ENCODE data around the gene ANXA5.
A peak's percentile ranks its signal among the peaks of the same experiment; 100 is the strongest.

Gene ANXA5

DNA sequence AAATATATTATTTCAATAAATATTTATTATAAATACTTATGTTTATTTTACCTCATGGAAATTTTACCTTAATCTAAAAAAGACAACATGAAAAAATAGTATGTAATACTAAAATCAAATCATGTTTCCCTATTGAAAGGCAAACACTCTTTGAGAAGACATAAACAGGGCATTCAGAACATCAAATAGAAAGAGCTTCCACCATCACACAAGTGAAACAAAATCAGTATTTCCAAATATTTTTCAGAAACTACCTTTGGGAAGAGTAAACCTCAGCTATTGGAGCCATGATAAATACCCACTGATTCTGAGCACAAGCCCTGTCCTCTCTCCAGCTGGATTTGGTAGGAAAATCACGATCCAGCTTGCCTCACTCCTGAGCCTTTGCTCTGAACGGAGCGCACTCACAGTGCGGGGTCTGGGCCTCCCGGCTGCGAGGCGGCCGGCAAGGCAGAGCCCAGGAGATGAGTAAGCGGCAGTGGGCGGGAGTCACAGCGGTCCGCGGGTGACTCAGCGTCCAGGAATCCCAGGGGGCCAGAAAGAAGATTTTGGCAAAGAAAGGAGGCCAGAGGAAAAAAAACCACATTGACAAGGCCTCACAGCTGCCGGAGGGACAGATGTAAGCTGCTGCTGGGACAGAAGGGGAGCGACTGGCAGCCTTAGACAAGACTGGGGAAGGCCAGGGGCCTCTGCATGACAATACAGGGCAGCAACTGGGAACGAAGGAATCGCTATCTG, 14.7 kb upstream of the ANXA5 start:
- no peak for DNase-seq (ENCODE audit: low read depth)

DNA sequence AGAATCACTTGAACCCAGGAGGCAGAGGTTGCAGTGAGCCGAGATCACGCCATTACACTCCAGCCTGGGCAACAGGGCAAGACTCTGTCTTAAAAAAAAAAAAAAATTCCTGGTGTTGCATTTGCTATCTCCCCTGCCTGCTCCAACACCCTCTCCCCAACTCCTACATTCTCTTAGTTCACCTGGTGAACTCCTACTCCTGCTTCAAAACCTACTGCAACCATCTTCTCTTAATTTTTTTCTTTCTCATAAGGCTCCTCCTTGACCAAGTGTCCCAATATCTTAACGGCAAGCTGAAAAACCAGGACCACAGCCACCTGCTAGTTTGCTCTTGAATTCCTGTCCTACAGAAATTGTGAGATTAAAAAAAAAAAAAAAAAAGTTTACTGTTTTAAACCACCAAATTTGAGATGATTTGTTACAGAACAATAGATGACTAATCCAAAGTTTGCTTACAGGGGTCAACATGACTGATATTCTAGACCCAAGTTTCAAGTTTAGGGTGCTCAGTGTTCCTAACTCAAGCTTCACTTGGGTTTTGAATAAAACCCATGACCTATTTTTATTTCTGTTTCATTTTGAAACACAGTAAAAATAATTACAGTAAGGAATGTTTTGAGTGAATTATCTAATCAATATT, 13.1 kb upstream of the ANXA5 start:
- DNase-seq (ENCODE audit: low read depth), result no peak

DNA sequence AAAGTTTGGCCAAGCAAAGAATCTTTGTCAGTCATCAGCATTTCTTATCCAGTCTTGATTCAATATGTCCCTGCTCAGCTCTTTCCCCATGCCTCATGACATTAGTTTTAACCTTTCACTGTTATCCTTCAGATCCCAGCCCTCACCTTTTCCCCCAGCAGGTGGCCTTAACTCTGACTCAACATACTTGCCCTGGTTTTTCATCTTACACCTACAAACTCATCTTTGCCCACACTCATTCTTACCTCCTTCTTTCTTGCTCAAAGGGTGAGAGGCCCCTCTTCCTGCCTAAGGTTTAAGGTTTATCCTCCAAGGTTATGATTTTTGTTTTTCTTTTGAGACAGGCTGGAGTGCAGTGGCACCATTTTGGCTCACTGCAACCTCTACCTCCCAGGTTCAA, 10.6 kb upstream of the ANXA5 start:
- no peak for DNase-seq (ENCODE audit: low read depth)

DNA sequence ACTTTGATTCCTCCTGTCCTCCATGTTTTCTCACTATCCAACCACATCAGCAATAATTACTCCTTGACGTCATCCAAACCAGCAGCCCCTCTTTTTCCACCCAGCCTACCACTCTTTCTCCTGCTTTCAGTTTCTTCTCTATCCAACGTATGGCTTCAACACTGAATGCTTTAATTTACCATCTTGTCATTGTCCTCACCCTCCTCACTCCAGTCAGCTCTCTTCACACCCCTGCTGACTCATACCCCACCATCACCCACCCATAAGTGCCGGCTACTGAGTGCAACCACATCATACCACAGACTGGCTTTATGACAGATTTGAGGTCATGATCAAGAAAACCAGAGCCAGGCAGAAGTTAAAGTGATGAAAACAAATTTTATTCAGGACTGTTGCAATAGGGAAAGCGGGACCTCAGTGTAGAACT, 9.8 kb upstream of the ANXA5 start:
- DNase-seq (ENCODE audit: low read depth), result peak; percentile 42

DNA sequence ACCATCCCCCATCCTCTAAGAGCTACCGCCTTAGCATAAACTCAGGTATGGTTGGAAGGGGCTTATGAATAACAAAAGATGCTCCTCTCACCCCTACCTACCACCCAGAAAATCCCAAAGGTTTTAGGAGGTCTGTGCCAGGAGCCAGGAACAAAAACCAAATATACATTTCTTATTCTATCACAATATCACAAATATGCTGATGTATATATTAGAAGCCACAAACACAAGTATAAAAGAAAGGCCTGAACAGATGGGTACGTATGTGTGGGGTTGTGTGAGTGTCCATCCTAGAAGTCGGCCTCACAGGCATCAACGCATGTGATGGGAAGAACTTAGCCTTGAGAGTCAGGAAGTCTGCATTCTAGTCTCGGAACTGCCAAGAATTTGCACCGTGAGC, 8.7 kb upstream of the ANXA5 start:
- DNase-seq (ENCODE audit: low read depth), result no peak

DNA sequence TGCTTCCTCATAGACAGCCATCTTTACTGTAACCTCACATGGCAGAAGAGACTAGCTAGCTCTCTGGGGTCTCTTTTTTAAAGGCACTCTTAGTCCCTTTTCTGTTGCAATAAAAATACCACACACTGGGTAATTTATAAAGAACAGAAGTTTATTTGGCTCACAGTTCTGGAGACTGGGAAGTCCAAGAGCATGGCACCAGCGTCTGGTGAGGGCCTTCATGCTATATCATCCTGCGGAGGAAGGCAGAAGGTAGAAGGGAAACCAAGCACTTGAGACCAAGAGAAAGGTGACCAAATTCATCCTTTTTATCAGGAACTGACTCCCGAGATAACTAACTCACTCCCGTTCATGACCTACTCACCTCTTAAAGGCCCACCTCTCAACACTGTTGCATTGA, 5.4 kb upstream of the ANXA5 start:
- no peak for DNase-seq (ENCODE audit: low read depth)

DNA sequence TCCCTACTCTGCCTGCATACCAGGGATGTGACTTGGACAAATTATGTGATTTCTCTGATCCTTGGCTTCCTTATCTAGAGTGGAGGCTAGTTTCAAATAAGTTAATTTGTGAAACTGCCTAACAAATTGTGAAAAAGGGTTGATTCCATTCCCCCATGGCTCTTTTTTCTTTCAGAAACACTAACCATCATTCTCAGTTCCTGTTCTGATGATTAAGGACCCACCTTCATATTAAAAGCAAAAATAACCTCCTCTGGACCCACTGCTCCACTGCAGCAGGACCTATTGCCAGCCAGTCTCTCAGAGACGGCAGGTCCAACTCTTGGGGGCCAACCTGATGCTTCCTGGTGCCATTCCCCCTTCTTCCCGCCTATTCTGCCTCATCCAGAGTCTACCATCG, 4.5 kb upstream of the ANXA5 start:
- DNase-seq (ENCODE audit: low read depth), result no peak

DNA sequence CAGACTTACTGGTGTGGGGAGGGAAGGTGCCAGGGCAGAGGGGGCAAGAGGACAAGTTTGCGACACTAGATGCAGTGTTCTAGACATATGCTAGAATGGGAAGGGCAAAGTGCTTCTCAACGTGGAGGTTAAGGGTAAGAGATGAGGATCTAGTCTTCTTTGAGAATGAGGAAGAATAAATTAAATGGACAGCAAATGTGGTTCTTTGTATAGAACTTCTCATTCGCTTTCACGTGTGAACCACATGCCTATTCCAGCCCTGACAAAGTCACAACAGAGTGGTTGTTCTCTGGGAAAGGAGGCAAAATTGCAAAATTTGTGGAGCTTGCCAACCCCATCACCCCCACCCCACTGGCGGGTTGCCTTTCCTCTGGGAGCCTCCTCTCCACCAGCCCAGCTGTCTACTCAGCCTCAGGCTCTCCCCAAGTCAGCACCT, 1.5 kb upstream of the ANXA5 start:
- no peak for DNase-seq (ENCODE audit: low read depth)

DNA sequence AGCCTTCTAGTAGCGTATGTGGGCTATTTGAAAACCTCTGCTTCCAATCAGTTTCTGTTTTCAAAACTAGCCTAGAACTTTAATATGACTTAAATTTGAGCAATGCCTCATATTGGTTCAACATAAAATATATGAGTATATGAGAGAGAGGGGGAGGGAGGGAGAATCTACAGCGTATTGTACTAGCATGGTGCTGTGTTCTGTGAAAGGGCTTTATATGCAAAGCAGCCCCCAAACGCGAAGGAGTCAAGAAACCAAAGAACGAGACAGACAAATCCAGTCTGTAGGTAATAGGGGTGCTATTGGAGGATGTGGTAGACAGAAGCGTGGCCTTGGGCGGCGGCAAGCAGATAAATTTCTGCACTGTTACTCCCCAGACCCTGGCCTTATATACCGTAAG, 784 bp upstream of the ANXA5 start:
- no peak for DNase-seq (ENCODE audit: low read depth)

DNA sequence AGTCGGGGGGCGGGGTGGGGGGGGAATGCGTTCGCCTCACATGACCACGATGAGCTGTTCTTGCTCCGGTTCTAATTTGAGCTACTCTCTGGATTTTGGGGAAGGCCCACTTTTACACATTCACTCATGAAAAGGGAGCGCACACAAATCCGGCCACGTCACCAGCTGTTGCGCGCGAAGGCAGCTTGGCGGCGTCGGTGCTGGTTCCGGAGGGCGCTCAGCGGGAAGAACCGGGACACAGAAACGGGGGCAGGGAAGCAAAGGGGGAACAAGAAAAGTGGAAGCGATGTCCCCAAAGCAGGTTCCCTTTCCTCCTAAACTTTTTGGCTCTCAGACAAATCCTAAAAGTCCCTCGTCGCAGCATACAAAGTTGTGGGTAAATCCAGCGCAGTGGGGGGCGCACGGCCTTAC, 605 bp downstream of the ANXA5 start:
- DNase-seq (ENCODE audit: low read depth), result peak; percentile 28

DNA sequence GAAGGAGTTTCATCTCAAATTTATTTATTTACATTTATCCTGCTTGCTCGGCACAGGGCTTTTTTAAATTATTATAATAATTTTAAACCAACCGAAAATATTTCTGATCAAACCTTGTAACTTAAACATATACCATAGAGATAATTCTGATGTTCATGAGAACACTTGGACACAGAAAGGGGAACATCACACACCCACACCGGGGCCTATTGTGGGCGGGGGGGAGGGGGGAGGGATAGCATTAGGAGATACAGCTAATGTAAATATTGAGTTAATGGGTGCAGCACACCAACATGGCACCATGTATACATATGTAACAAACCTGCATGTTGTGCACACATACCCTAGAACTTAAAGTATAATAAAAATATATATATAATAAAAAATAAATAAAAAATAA, 2.9 kb downstream of the ANXA5 start:
- DNase-seq (ENCODE audit: low read depth), result no peak

DNA sequence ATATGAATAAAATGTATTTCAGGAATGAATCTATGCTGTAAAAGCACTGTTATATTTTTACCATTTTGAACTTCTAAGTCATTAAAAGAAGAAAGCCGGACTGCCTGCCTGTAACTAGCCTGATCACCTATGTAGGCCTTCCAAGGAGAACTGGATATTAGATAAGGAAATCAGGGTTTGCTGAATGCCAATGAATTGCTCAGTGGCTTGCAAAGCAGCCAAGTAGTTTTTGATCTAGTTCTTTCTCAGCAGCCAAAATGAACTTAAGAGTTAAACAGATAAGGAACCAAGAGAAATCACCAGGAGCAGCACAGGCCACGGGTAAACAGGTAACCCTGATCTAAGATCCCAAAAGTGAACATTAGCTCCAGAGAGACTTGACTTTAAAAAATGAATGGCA, 3.3 kb downstream of the ANXA5 start:
- no peak for DNase-seq (ENCODE audit: low read depth)

DNA sequence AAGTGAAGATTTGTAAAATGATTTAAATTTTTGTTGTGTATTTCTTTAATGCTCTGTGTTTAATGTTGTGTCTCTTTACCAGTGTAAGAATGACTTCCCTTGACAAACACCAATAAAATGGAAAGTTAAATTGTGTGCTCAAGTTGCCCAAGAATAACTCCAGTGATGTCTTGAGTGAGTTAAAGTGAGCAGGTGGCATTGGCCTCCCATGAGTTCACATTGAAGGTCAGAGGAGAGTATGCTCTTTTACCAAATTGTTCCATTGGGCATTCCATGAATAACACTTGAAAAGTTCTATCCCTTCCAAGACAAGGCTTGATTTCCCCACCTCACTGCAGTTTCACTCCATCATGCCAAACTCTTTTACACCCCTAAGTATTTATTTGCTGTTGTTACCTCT, 4.5 kb downstream of the ANXA5 start:
- no peak for DNase-seq (ENCODE audit: low read depth)

DNA sequence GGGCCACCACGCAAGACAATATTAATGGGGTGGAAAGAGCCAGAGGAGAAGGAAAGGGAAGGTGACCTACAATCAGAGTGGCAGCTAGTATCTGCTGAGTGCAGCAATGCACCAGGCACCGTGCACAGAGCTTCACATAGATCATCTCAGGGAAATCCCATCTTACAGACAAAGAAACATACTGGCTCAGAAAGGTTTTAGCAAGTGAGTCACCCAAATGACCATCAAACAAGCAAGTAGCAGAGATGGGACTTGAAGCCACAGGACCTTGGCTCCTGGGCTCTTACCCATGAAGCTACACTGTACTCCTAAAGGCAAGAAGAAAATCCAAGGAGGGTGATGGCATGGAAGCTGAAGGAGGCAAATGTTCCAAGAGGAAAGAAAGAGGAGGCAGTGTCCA, 6.8 kb downstream of the ANXA5 start:
- no peak for DNase-seq (ENCODE audit: low read depth)

DNA sequence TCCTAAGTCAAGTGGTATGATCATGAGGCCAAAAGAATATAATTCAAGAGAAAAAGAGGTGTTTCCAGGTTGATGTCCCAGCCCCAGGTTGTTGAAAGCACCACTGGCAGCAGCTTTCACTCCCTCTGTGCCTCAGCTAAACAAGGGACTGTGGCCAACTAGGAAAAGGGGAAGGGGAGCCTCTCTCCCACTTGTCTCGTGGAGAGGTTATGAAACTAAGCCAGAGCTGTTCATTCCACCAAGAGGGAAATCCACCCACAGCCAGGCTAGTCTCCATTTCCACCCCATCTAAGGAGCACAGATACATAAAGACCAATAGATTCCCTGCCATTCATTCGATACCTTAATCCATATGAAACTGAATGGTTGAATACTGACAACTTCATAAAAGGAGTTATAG, 8.1 kb downstream of the ANXA5 start:
- DNase-seq (ENCODE audit: low read depth), result no peak

DNA sequence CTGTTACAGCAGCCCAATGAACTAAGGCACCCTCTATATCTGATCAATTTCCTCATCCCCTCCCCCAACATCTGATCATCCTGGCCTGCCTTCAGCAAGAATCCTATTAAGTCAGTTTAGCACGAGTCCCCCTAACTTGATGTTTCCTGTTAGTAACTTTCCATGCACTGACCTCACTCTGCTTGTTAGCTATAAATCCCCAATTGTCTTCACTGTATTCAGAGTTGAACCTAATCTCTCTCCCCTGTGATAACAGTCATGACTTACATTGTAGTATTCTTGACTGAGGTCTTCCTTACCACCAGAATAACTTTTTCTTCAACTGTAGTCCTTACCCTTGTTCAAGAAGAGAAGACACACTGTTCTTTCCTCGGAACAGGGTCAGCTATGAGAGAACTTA, 8.5 kb downstream of the ANXA5 start:
- DNase-seq (ENCODE audit: low read depth), result no peak

DNA sequence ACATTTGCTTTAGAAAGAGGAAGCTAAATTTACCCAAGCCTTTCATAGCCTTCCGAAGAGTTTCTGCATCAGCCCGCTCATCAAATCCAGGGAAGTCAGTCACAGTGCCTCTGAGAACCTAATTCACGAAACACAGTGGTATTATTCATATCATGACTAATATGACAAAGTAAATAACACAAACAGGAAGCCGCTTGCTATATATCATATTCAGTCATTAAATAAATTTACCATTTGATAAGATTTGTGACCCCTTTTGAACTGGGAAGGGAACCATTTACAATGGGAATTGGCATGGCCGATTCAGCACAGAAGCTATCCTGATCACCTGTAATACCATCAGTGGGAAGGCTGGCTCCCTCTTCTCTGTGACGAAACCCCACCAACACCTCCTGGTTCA, 10.5 kb downstream of the ANXA5 start:
- DNase-seq (ENCODE audit: low read depth), result no peak

DNA sequence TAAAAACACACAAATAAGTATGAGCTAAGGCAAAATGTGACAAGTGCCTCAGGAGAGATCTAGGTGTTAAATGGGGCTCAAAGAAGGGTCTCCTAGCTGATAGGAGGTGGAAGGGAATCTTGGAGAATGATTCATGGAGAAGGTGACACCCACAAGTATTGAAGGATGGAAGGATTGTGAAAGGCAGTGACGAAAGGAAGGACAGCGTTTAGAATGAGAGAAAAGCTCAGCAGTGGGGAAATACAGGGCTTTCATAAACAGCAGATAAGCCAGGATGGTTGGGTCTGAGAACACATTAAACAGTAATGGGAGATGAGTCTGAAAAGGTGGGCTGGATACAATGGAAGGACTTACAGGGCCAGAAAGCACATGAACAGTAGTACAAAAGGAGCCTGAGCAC, 11.5 kb downstream of the ANXA5 start:
- DNase-seq (ENCODE audit: low read depth), result no peak

DNA sequence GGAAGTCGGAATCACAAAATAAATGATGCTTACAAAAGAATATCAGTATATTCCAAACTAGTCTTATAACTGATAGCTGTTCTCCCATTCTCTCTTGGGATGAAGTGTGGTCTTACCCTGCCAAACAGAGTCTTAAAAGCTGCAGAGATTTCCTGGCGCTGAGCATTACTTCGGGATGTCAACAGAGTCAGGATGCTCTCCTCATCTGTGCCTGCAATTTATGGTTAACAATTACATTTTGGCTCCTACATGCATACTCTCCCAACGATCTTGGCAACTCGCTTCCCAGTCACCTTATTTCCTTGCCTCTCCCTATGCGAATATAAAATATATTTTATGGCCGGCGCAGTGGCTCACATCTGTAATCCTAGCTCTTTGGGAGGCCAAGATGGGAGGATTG, 12.2 kb downstream of the ANXA5 start:
- DNase-seq (ENCODE audit: low read depth), result no peak

DNA sequence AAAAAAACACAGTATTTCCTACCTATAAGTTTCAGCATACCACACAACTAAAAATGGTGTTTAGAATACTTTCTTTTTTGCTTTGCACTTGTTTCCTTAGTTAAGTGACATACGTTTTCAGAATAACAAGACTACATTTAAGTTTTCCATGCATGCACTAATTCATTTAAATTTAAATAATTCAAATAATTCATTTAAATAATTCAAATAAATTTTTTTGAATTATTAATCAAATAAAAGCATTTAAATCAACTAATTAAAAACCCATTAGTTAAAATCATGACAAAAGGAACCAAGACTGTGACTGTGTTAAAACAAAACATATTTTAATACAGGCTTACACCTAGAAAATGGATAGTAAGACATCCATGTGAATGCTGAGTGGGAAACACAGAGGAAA, 12.8 kb downstream of the ANXA5 start:
- no peak for DNase-seq (ENCODE audit: low read depth)

DNA sequence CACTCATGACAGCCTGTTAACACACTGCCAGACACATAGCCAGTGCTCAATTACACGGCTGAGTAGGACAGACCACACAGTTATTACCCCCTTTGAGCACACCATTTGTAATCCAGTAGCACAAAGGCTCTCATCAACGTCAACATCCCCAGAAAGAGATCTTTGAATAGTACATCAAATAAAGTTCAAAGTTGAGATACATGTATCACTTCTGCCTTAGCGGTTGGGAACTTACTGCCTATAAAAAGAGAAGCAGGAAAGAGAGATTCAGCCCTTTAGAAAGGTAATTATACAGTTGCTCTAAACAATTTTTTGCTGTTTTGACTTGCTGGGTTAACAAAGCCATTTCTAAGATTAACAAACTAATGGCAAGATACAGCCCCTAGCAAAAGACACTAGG, 16.2 kb downstream of the ANXA5 start:
- no peak for DNase-seq (ENCODE audit: low read depth)

DNA sequence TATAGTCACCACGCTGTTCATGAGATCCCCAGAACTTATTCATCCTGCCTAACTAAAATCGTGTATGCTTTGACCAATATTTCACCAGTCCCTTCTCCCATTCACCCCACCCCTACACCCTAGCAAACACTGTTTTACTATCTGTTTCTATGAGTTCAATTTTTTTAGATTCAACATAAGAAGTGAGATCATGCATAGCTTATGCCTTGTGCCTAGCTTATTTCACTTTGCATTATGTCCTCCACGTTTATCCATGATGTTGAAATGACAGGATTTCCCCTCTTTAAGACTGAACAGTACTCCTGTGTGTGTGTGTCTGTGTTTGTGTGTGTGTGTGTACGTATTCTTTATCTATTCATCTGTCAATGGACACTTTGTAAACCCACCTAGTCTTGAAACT, 16.8 kb downstream of the ANXA5 start:
- no peak for DNase-seq (ENCODE audit: low read depth)

DNA sequence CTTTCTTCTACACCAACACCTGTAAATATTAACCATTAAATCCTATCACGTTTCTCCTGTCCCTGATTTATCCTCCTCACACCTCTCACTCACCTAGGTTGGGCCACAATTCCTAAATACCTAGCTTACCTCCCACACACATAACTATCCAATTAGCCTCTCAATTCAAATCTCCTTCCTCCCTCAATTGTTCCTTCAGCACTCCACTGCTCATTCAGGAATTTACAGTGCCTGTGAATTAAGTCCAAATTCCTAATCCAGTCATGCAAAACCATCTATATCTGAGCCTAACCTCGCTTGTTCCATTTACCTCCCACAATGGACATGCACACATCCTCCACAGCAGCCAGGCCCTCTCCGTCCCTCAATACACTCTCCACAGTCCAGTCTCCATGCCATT, 17.5 kb downstream of the ANXA5 start:
- DNase-seq (ENCODE audit: low read depth), result no peak

DNA sequence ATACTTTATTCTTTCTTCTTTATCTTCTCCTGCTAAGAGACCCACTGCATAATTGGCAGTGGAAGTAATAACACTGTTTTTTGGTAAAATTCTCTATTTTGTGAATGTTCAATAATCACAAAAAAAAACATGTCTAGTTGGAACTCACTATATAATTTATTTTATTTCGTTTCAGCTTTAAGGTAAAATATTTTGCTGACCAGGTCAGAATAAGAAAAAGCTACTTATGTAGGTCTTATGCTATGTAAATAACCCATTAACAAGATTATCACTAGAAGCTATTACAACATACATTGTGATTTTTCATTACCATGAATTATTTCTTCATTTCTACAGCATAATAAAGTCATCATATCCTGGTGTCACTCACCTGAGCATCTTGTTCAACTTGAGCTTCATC, 19.3 kb downstream of the ANXA5 start:
- DNase-seq (ENCODE audit: low read depth), result no peak

Measured in stimulated activated CD8-positive, alpha-beta memory T cell treated with anti-CD3 and anti-CD28 coated beads, Interleukin-12 subunit alpha, Interleukin-12 subunit beta, amount 100 ng/mL, for 4 hours (primary cell).